Stomach (tissue), 4 donors: ENCODE measurements around the gene PDXK.
"Not testable (repeated sequence)": the region's sequence is repeated elsewhere in the genome, so short reads cannot be mapped to it uniquely, and the experiment has no call there.

Source experiments
- EP300 ChIP-seq: sonication (generic); formaldehyde crosslinking; IDR thresholded peaks from one replicate; pipeline ENCODE4 v1.6.1; 2017; ENCODE audit warnings: antibody characterized with exemption
- TF ChIP-seq, protein P1 (sequence below), 7 experiments: fragments of 450-650 bp in 4 of 7; fragments of 200-600 bp in 3 of 7; sonication (generic) in 3 of 7; IDR thresholded peaks; one replicate each; pipeline ENCODE4 v1.5.1; 2016 to 2019; ENCODE audit warnings: antibody characterized with exemption in 7 of 7, control low read depth in 2 of 7, mild to moderate bottlenecking in 1 of 7

DNA sequence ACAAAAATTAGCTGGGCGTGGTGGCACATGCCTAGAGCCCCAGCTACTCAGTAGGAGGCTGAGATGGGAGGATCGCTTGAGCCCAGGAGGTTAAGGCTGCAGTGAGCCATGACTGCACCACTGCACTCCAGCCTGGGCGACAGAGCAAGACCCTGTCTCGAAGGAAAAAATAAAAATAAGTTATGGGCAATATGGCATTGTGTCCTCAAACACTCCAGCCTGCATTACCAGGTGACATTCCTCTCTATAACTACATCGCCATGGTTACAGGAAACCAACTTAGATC lies 19.5 kb upstream of the PDXK start:
- TF ChIP-seq, protein P1, sequence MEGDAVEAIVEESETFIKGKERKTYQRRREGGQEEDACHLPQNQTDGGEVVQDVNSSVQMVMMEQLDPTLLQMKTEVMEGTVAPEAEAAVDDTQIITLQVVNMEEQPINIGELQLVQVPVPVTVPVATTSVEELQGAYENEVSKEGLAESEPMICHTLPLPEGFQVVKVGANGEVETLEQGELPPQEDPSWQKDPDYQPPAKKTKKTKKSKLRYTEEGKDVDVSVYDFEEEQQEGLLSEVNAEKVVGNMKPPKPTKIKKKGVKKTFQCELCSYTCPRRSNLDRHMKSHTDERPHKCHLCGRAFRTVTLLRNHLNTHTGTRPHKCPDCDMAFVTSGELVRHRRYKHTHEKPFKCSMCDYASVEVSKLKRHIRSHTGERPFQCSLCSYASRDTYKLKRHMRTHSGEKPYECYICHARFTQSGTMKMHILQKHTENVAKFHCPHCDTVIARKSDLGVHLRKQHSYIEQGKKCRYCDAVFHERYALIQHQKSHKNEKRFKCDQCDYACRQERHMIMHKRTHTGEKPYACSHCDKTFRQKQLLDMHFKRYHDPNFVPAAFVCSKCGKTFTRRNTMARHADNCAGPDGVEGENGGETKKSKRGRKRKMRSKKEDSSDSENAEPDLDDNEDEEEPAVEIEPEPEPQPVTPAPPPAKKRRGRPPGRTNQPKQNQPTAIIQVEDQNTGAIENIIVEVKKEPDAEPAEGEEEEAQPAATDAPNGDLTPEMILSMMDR (IDR thresholded peaks at IDR 0.05), result not testable (repeated sequence)
- not testable (repeated sequence) for TF ChIP-seq EP300
